ENCODE results near the gene COMMD10. TPM values are rescaled to one million over a fixed set of nuclear protein-coding genes. Genes with fewer than 3 reads are reported as not detected.

COMMD10 gene
- total and polyA plus RNA-seq, 12 donors, result 20.0 to 69.4 (median 35.0) TPM

DNA sequence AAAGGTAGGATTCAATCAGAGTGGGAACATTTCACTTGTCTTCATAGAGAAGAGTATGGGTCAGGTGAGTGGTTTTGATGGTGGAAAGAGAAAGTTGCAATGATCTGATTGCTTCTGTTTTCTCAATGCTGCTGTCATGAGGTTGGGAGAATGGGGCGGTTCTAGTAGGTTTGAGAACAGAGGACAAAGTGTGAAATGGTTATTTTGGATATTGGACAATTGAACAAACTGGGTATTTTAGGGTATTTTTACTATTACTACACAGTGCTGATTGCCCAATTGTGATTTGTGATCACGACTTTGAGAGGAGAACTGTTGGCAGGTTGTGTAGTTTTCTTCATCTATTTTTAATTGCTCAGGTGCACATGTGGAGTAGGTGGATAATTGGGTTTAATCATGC is 60.2 kb downstream of the COMMD10 start:
- Histone ChIP-seq H3K27me3 (no peaks in the 10 kb centered on the region), H3K9me3 (replicated peaks in 1 of 3) (no peaks in the 10 kb centered on the region), H3K4me1 (replicated peaks in 1 of 2) (no peaks in the 10 kb centered on the region), H3K27ac (no peak overlapping the region), H3K4me3 (no peak overlapping the region), H3K36me3 (replicated peaks in 1 of 2) (no peaks in the 10 kb centered on the region)
- intact Hi-C loops (cut with DNase I), result loop anchor here in 1 of 2 donors (10.0 kb wide), 1 partner anchor 300 kb away; no protein-coding TSS in a partner anchor
- TF ChIP-seq CTCF (IDR thresholded peaks at IDR 0.05) (no peak), POLR2A (IDR thresholded peaks at IDR 0.05) (no peak)
- 92 to 97% (median 95%) methylated on average over 2 of the region's 2 CpGs for WGBS, 4 donors
- DNase-seq, result no peak

DNA sequence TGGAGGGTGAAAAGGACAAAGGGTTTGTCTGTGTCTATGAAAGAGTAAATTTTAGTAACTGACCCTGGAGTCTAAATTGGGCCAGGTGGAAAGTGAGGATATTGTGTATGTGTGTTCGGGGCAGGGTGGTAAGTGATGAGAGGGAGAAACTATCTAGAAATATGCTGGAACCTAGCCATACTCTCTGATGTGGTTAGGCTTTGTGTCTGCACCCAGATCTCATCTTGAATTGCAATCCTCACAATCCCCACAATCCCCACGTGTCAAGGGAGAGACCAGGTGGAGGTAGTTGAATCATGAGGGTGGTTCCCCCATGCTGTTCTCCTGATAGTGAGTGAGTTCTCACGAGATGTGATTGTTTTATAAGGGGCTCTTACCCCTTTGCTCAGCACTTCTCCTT is 60.6 kb downstream of the COMMD10 start:
- no peak overlapping the region for H3K27ac ChIP-seq
- H3K4me1 ChIP-seq (replicated peaks in 1 of 2), result no peaks in the 10 kb centered on the region
- DNase-seq, result no peak
- 90 to 97% (median 94%) methylated on average over 3 of the region's 3 CpGs for WGBS, 4 donors
- TF ChIP-seq POLR2A (IDR thresholded peaks at IDR 0.05) (no peak), CTCF (IDR thresholded peaks at IDR 0.05) (no peak)
- H3K27me3 ChIP-seq, result no peaks in the 10 kb centered on the region
- intact Hi-C loops (cut with DNase I), result loop anchor here in 1 of 2 donors (10.0 kb wide), 1 partner anchor 299 kb away; no protein-coding TSS in a partner anchor
- H3K9me3 ChIP-seq (replicated peaks in 1 of 3), result no peaks in the 10 kb centered on the region
- no peak overlapping the region for H3K4me3 ChIP-seq
- H3K36me3 ChIP-seq (replicated peaks in 1 of 2), result no peaks in the 10 kb centered on the region

GRCh38 chr5:116152169-116152568 is 67.3 kb downstream of the COMMD10 start:
- no peak for DNase-seq
- Histone ChIP-seq H3K4me3 (no peak overlapping the region), H3K4me1 (replicated peaks in 1 of 2) (peaks cover 0 to 5% of the 10 kb centered on the region in 2 donors), H3K36me3 (replicated peaks in 1 of 2) (no peaks in the 10 kb centered on the region), H3K27ac (no peak overlapping the region), H3K27me3 (no peaks in the 10 kb centered on the region), H3K9me3 (replicated peaks in 1 of 3) (no peaks in the 10 kb centered on the region)
- intact Hi-C loops (cut with DNase I), result no loop called here
- TF ChIP-seq POLR2A (IDR thresholded peaks at IDR 0.05), result no peak
- TF ChIP-seq CTCF (IDR thresholded peaks at IDR 0.05), result no peak

DNA sequence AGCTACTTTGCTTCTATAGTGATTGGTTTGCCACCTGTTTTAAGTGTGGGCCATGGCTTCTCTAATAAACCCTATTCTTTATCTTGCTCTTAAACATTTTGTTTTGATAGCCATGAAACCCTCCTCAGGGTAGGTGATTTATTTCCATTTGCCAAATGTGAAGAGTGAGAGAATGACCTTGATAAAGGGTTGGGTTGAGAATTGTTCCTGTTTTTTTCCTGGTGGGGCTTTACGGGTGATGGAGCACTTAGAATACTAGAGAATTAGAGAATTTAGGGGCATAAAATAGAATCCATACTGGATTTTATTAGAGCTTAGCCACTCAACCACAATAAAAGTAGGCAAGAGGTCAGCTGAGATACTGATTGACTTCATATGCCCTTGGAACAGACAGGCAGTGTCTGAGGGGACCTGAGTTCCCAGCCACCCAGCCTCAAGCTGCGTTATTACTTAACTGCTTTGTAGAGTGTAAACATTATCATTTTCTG is 68.9 kb downstream of the COMMD10 start:
- no peaks in the 10 kb centered on the region for H3K36me3 ChIP-seq (replicated peaks in 1 of 2)
- H3K27ac ChIP-seq, result no peak overlapping the region
- 78 to 88% (median 84%) methylated on average over 2 of the region's 2 CpGs for WGBS, 4 donors
- DNase-seq, result no peak
- H3K27me3 ChIP-seq, result no peaks in the 10 kb centered on the region
- intact Hi-C loops (cut with DNase I), result no loop called here
- TF ChIP-seq POLR2A (IDR thresholded peaks at IDR 0.05) (no peak), CTCF (IDR thresholded peaks at IDR 0.05) (no peak)
- no peak overlapping the region for H3K4me3 ChIP-seq
- H3K4me1 ChIP-seq (replicated peaks in 1 of 2), result peaks cover 0 to 5% of the 10 kb centered on the region in 2 donors
- no peaks in the 10 kb centered on the region for H3K9me3 ChIP-seq (replicated peaks in 1 of 3)

Measured in adrenal gland (tissue), 12 donors.